ENCODE results near the gene CDH6. TPM values are rescaled to one million over a fixed set of nuclear protein-coding genes. Genes with fewer than 3 reads are reported as not detected.

CDH6 gene
- total and polyA plus RNA-seq, 9 donors = 0.68 to 19.2 (median 2.5) TPM

DNA sequence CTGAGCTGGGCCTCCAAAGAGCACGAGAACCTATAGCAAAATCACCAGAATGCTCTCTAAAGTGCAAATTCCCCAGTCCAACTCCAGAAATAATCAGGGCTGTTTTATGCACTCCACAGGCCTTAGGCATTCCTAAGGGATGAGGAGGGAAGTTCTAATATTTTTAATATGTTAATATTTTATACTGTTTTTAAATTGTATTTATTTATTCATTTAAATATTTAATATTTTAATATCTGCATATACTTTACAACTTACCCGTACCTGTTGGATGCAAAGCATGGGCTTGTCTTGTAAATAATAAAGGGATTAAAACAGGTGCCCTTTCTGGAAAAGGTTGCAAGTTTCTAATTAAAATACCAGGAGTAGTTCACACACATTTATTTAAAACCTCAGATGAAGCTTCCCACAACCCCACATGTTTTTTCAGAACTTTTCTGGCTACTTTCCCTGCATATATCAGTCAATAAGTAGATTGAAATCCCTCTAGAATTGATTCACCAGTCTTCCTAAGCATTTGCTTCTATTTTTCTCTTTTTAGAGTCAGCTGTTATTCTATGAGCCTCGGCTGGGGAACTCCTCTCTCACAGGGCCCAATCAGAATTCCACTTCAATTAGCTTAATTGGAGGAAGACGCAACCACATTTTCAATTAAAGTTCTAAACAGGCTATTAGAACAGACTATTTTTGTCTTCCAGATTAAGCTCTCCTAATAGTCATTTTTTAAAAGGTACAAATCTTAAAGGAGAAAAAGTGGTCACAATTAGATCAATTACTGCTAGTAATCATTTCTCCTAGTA is 140.8 kb downstream of the CDH6 start:
- Histone ChIP-seq H3K27me3 (no peaks in the 10 kb centered on the region), H3K4me1 (ENCODE audit: insufficient read depth) (no peaks in the 10 kb centered on the region), H3K27ac (no peak overlapping the region), H3K9me3 (no peaks in the 10 kb centered on the region), H3K36me3 (no peaks in the 10 kb centered on the region), H3K4me3 (no peak overlapping the region)
- 79 to 82% (median 79%) methylated on average over 4 of the region's 4 CpGs for WGBS, 3 donors
- no peak for DNase-seq
- TF ChIP-seq EP300 (IDR thresholded peaks at IDR 0.05) = no peak
- TF ChIP-seq POLR2A (IDR thresholded peaks at IDR 0.05) = no peak
- TF ChIP-seq, protein P1, sequence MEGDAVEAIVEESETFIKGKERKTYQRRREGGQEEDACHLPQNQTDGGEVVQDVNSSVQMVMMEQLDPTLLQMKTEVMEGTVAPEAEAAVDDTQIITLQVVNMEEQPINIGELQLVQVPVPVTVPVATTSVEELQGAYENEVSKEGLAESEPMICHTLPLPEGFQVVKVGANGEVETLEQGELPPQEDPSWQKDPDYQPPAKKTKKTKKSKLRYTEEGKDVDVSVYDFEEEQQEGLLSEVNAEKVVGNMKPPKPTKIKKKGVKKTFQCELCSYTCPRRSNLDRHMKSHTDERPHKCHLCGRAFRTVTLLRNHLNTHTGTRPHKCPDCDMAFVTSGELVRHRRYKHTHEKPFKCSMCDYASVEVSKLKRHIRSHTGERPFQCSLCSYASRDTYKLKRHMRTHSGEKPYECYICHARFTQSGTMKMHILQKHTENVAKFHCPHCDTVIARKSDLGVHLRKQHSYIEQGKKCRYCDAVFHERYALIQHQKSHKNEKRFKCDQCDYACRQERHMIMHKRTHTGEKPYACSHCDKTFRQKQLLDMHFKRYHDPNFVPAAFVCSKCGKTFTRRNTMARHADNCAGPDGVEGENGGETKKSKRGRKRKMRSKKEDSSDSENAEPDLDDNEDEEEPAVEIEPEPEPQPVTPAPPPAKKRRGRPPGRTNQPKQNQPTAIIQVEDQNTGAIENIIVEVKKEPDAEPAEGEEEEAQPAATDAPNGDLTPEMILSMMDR (IDR thresholded peaks at IDR 0.05) = no peak
- intact Hi-C loops (cut with DNase I) = no loop called here

DNA sequence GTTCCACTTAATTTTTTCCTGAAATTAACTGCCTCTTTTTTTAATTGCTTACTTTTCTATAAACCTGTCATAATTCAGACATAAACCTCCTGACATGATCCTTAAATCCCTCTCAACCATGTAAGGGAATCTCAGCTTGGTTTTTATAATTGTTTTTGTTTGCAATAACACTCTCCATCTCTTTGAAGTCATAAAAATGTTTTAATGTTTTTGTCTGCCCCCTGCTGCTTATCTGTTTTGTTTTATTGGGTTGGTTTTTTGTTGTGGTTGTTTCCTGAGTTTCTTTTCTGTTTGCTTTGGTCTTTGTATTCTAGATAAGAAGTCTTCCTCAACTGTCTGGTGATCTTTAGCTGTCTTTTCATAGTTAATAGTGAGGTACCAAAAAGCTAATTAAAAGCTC is 142.0 kb downstream of the CDH6 start:
- no peak for DNase-seq
- intact Hi-C loops (cut with DNase I) = no loop called here
- Histone ChIP-seq H3K27ac (no peak overlapping the region), H3K9me3 (no peaks in the 10 kb centered on the region), H3K4me1 (ENCODE audit: insufficient read depth) (no peaks in the 10 kb centered on the region), H3K27me3 (no peaks in the 10 kb centered on the region), H3K36me3 (no peaks in the 10 kb centered on the region), H3K4me3 (no peak overlapping the region)
- TF ChIP-seq EP300 (IDR thresholded peaks at IDR 0.05) (no peak), POLR2A (IDR thresholded peaks at IDR 0.05) (no peak)
- TF ChIP-seq, protein P1 (IDR thresholded peaks at IDR 0.05) = no peak

DNA sequence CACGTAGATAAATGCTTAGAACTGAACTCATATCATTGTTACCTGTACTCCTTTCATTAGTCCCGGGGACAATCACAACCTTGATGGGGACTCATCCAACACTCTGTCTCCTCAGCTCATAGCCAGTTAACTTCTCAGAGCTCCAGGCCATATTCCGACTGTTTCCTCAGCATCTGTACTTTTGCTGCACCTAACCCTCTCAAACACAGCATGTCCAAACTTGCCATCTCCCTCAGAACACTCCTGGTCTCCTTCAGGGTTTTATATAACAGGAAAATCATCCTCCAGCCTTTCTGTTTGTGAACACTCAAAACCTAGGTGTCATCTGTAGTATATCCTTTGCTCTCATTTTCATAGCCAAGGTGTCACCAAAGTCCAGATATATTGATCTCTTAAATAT is 150.5 kb downstream of the CDH6 start:
- H3K9me3 ChIP-seq = no peaks in the 10 kb centered on the region
- no peaks in the 10 kb centered on the region for H3K36me3 ChIP-seq
- no peaks in the 10 kb centered on the region for H3K27me3 ChIP-seq
- DNase-seq = no peak
- TF ChIP-seq, protein P1 (IDR thresholded peaks at IDR 0.05) = no peak
- TF ChIP-seq EP300 (IDR thresholded peaks at IDR 0.05) = no peak
- TF ChIP-seq POLR2A (IDR thresholded peaks at IDR 0.05) = no peak
- H3K4me3 ChIP-seq = no peak overlapping the region
- H3K27ac ChIP-seq = no peak overlapping the region
- intact Hi-C loops (cut with DNase I) = no loop called here
- H3K4me1 ChIP-seq (ENCODE audit: insufficient read depth) = no peaks in the 10 kb centered on the region
- WGBS, 3 donors = 56 to 81% (median 59%) methylated on average over 3 of the region's 3 CpGs

DNA sequence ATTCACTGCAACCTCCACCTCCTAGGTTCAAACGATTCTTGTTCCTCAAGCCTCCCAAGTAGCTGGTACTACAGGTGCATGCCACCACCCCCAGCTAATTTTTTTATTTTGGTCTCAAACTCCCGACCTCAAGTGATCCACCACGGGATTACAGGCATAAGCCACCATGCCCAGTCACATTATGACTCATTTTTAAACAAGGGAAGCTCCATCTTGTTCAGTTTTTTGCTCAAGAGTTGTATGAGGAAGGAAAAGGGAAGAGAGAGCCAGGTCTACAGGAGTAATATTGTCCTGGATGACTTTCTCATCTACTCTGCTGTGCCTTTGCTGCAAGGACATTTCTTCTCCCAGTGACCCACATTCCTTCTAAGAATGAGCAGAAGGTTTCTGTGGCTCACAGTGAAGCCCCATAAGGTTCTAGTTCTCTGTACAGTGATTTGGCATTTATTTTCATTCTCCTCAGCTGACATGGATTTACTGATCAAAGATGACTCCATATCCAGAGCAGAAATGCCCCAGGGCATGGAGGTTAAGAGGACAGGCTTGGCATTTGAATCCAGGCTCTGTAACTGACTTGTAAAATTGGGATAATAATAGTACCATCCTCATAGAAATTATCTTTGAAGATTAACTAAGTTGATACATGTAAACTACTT is 153.5 kb downstream of the CDH6 start:
- Histone ChIP-seq H3K36me3 (no peaks in the 10 kb centered on the region), H3K27me3 (no peaks in the 10 kb centered on the region), H3K9me3 (no peaks in the 10 kb centered on the region), H3K4me1 (ENCODE audit: insufficient read depth) (no peaks in the 10 kb centered on the region), H3K27ac (no peak overlapping the region), H3K4me3 (no peak overlapping the region)
- DNase-seq = no peak
- TF ChIP-seq POLR2A (IDR thresholded peaks at IDR 0.05) = no peak
- TF ChIP-seq, protein P1 (IDR thresholded peaks at IDR 0.05) = no peak
- TF ChIP-seq EP300 (IDR thresholded peaks at IDR 0.05) = no peak
- WGBS, 3 donors = 65 to 77% (median 76%) methylated on average over 3 of the region's 3 CpGs
- intact Hi-C loops (cut with DNase I) = no loop called here
